ENCODE data around the gene ABLIM2. TPM values are rescaled to one million over a fixed set of nuclear protein-coding genes. Genes with fewer than 3 reads are reported as not detected.

ABLIM2 gene
- polyA plus RNA-seq, 2 of the 4 experiments (the other 2 are of a cell fraction): 0.21 to 0.40 TPM

DNA sequence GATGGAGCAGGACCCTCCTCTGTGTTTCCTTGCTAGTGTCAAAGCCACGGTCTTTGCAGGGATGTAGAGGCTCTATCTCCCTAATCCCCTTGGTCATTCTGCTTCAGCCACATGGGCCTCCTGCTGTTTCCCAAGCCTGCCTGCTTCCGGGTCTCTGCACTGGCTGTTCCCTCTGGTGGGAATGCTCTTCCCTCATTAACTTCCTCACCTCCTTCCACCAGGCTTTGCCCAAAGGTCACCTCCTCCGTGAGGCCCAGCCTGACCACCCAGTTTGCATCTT, 56.6 kb downstream of the ABLIM2 start:
- H3K4me3 ChIP-seq: no peak overlapping the region
- no peak overlapping the region for H3K4me2 ChIP-seq
- POLR2A ChIA-PET: no interaction called here
- FAIRE-seq (no peak), ATAC-seq (no peak), DNase-seq (ENCODE audit: low read depth in 1 of 2, low spot score in 1 of 2) (no peak)
- WGBS (ENCODE audit: missing lambda C conversion rate): 64% methylated on average over 3 of the region's 3 CpGs
- CTCF ChIA-PET: no interaction called here
- peak overlapping the region; percentile 47 to 64; a peak in 3 of 6 replicates for H3K27ac ChIP-seq
- no peak for TF ChIP-seq POLR2AphosphoS2 (conservative IDR thresholded peaks at IDR 0.05; ENCODE audit: low read length)
- no peak for TF ChIP-seq KDM5A (IDR thresholded peaks at IDR 0.05)
- TF ChIP-seq, protein P1, sequence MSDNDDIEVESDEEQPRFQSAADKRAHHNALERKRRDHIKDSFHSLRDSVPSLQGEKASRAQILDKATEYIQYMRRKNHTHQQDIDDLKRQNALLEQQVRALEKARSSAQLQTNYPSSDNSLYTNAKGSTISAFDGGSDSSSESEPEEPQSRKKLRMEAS (IDR thresholded peaks at IDR 0.05): no peak
- no peak for TF ChIP-seq TFCP2L1 (CRISPR knock-in tag; IDR thresholded peaks at IDR 0.05)
- TF ChIP-seq, protein P2, sequence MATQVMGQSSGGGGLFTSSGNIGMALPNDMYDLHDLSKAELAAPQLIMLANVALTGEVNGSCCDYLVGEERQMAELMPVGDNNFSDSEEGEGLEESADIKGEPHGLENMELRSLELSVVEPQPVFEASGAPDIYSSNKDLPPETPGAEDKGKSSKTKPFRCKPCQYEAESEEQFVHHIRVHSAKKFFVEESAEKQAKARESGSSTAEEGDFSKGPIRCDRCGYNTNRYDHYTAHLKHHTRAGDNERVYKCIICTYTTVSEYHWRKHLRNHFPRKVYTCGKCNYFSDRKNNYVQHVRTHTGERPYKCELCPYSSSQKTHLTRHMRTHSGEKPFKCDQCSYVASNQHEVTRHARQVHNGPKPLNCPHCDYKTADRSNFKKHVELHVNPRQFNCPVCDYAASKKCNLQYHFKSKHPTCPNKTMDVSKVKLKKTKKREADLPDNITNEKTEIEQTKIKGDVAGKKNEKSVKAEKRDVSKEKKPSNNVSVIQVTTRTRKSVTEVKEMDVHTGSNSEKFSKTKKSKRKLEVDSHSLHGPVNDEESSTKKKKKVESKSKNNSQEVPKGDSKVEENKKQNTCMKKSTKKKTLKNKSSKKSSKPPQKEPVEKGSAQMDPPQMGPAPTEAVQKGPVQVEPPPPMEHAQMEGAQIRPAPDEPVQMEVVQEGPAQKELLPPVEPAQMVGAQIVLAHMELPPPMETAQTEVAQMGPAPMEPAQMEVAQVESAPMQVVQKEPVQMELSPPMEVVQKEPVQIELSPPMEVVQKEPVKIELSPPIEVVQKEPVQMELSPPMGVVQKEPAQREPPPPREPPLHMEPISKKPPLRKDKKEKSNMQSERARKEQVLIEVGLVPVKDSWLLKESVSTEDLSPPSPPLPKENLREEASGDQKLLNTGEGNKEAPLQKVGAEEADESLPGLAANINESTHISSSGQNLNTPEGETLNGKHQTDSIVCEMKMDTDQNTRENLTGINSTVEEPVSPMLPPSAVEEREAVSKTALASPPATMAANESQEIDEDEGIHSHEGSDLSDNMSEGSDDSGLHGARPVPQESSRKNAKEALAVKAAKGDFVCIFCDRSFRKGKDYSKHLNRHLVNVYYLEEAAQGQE (IDR thresholded peaks at IDR 0.05): no peak
- TF ChIP-seq, protein P3, sequence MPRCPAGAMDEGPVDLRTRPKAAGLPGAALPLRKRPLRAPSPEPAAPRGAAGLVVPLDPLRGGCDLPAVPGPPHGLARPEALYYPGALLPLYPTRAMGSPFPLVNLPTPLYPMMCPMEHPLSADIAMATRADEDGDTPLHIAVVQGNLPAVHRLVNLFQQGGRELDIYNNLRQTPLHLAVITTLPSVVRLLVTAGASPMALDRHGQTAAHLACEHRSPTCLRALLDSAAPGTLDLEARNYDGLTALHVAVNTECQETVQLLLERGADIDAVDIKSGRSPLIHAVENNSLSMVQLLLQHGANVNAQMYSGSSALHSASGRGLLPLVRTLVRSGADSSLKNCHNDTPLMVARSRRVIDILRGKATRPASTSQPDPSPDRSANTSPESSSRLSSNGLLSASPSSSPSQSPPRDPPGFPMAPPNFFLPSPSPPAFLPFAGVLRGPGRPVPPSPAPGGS (IDR thresholded peaks at IDR 0.05): no peak
- TF ChIP-seq EHMT2 (IDR thresholded peaks at IDR 0.05; ENCODE audit: low read depth): no peak
- TF ChIP-seq, protein P4, sequence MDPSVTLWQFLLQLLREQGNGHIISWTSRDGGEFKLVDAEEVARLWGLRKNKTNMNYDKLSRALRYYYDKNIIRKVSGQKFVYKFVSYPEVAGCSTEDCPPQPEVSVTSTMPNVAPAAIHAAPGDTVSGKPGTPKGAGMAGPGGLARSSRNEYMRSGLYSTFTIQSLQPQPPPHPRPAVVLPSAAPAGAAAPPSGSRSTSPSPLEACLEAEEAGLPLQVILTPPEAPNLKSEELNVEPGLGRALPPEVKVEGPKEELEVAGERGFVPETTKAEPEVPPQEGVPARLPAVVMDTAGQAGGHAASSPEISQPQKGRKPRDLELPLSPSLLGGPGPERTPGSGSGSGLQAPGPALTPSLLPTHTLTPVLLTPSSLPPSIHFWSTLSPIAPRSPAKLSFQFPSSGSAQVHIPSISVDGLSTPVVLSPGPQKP (IDR thresholded peaks at IDR 0.05; ENCODE audit: low read depth, low read length): no peak
- TF ChIP-seq HOXB5 (CRISPR knock-in tag; IDR thresholded peaks at IDR 0.05): no peak
- TF ChIP-seq MAZ (IDR thresholded peaks at IDR 0.05; ENCODE audit: borderline replicate concordance, low read depth, low read length): no peak
- TF ChIP-seq BHLHE40 (IDR thresholded peaks at IDR 0.05; ENCODE audit: low read depth, low read length): no peak
- no peak for TF ChIP-seq SREBF2 (IDR thresholded peaks at IDR 0.05)
- TF ChIP-seq RAD21 (conservative IDR thresholded peaks at IDR 0.05 in 1 of 2, IDR thresholded peaks at IDR 0.05 in 1 of 2): no peak
- TF ChIP-seq, protein P5, sequence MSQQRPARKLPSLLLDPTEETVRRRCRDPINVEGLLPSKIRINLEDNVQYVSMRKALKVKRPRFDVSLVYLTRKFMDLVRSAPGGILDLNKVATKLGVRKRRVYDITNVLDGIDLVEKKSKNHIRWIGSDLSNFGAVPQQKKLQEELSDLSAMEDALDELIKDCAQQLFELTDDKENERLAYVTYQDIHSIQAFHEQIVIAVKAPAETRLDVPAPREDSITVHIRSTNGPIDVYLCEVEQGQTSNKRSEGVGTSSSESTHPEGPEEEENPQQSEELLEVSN (IDR thresholded peaks at IDR 0.05; ENCODE audit: borderline replicate concordance, low read depth): no peak
- no peak for TF ChIP-seq ZFP36 (IDR thresholded peaks at IDR 0.05; ENCODE audit: borderline replicate concordance, partially characterized antibody)
- TF ChIP-seq HDAC2 (IDR thresholded peaks at IDR 0.05): no peak
- TF ChIP-seq FOSL2 (IDR thresholded peaks at IDR 0.05): no peak
- no peak for TF ChIP-seq FOSL2 (CRISPR knock-in tag; IDR thresholded peaks at IDR 0.05)
- TF ChIP-seq KDM1A (IDR thresholded peaks at IDR 0.05; ENCODE audit: low read depth): no peak
- no peak for TF ChIP-seq GATA3 (IDR thresholded peaks at IDR 0.05; ENCODE audit: borderline replicate concordance)
- no peak for TF ChIP-seq RARB (CRISPR knock-in tag; IDR thresholded peaks at IDR 0.05)
- peaks cover 20% of the 10 kb centered on the region; the same call in 2 of the 3 replicates for H3K4me1 ChIP-seq
- H3K9me3 ChIP-seq: no peaks in the 10 kb centered on the region
